K562 treated with DMSO at 1 percent for 24 hours (cell line): ENCODE measurements around the gene ZNF24. TPM values are rescaled to one million over a fixed set of nuclear protein-coding genes. Genes with fewer than 3 reads are reported as not detected.

Experiments
- total RNA-seq: library from RNA; unstranded; fragments of 300-600 nt; gene quantifications from 2 replicates; pipeline ENCODE4 v1.2.3, GENCODE V29; 2022; ENCODE audit warnings: low read depth; ENCODE audit not compliant: insufficient read depth

ZNF24 gene
- 24.8 and 30.4 TPM in 2 replicates for total RNA-seq

GRCh38 chr18:35343936-35344735, at the start of gene ZNF24:
Gene ZNF24, minus strand, starts transcription at chr18:35344420. Its CDS starts 3,770 bp downstream, at chr18:35340650.

DNA sequence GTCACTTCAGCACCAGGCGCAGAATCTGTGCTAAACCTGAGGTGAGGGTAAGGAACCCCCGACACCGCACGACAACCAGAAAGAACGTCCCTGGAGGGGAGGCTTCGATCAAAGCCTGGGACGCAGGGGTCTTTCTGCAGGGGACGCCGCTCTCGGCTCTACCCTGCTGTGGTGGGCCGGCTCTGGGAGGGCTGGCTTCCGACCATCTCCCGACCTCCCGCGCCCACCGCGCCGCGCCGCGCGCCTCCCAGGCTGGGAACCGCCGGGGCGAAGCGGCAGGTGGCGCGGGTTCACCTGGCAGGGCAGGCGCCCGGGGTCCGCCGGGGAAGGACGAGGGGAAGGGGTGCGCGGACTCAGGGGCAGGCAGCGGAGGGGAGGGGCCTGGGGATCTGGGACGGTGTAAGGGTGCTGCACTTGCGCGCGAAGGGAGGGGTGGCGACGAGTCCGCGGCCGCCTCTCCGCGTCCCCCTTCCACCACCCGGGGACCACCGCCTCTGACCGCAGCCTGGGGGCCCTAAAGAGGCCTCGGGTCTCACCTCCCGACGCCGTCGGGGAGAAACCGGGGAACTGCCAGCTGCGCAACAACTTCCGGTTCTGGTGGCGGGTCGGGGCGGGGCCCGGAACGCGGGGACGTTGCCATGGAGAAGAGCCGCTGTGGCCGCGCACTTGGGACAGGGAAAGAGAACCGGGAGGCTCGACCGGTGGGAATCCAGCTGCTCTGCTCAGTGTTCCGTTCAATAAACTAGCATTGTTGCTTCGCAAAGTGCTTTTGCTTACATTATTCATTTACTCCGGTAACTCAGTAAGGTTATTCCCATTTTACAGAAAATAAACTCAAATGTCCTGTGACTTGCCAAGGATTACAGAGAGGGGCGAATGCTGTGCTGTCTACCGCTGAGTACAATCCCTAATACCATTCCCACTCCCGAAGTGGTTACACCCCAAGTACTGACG, 32.8 kb upstream of the ZNF24 start, which contains the start of gene ZNF396:
Gene ZNF396 (minus strand): TSS at position 596 of the 954 bp plus-strand sequence. CDS start 3,045 bp downstream, outside the sequence.

GRCh38 chr18:35290094-35290735, 54.0 kb downstream of the ZNF24 start, which contains the start of gene ZSCAN30:
Gene ZSCAN30, minus strand, starts transcription at chr18:35290229. Its CDS starts 25,877 bp downstream, at chr18:35264352.

Other genes starting within 250 kb of the ZNF24 start
- 7.9 and 11.7 TPM in 2 replicates for gene ZNF397, start 103.4 kb downstream of the ZNF24 start, total RNA-seq
- gene ZSCAN30, start 54.2 kb downstream of the ZNF24 start, total RNA-seq, result 9.2 and 11.2 TPM in 2 replicates
- gene ZNF396, start 32.9 kb upstream of the ZNF24 start, total RNA-seq, result 1.8 TPM in 2 replicates
- gene INO80C, start 153.5 kb upstream of the ZNF24 start, total RNA-seq, result 31.8 and 44.2 TPM in 2 replicates
- gene GALNT1, start 237.3 kb upstream of the ZNF24 start, total RNA-seq, result 21.8 and 29.2 TPM in 2 replicates